ENCODE measurements around the gene SLC38A9.

Gene SLC38A9

DNA sequence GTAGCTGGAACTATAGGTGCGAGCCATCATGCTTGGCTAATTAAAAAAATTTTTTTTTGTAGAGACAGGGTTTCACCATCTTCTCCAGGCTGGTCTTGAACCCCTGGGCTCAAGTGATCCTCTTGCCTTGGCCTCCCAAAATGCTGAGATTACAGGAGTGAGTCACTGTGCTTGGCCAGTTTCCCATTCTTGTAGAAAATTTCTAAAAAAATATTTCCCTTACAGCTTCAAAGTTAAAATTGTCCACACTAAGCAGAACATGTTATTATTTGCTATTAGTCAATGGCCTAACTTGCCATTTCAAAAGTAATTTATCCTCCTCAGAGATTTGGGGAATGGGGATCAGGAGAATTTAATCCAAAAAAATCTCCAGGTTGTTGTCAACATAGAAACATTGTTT lies 40.1 kb downstream of the SLC38A9 start:
- Histone ChIP-seq H3K4ac (ENCODE audit: low read depth, low read length) (no peak overlapping the region), H4K5ac (ENCODE audit: low read length) (no peak overlapping the region), H3K4me1 (ENCODE audit: control insufficient read depth, low read depth, low read length) (no peaks in the 10 kb centered on the region), H3K79me2 (ENCODE audit: control insufficient read depth, insufficient read depth, low read length) (no peaks in the 10 kb centered on the region), H3K27me3 (ENCODE audit: insufficient read depth, low read length, poor library complexity) (no peaks in the 10 kb centered on the region), H3K36me3 (ENCODE audit: control insufficient read depth, insufficient read depth, low read length) (no peaks in the 10 kb centered on the region), H3K18ac (ENCODE audit: low read length) (no peak overlapping the region), H3K23ac (ENCODE audit: low read length) (no peak overlapping the region), H4K8ac (ENCODE audit: low read depth, low read length) (no peak overlapping the region), H2BK15ac (replicated peaks; ENCODE audit: low read depth) (no peak overlapping the region), H2BK5ac (ENCODE audit: low read length) (no peak overlapping the region), H3K4me3 (ENCODE audit: low read length) (no peak overlapping the region), H3K4me2 (ENCODE audit: low read length) (no peak overlapping the region), H2BK120ac (ENCODE audit: low read depth, low read length) (no peak overlapping the region), H3K79me1 (ENCODE audit: low read length) (no peaks in the 10 kb centered on the region), H3K56ac (ENCODE audit: low read length) (no peak overlapping the region), H3K9ac (ENCODE audit: low read length) (no peak overlapping the region), H2AK5ac (ENCODE audit: low read length) (no peak overlapping the region), H3K27ac (ENCODE audit: low read depth, low read length) (no peak overlapping the region)
- DNase-seq: no peak
- WGBS (ENCODE audit: extremely low coverage, insufficient coverage, low lambda C conversion rate): no CpG with 5 or more reads among the region's 1 CpG

DNA sequence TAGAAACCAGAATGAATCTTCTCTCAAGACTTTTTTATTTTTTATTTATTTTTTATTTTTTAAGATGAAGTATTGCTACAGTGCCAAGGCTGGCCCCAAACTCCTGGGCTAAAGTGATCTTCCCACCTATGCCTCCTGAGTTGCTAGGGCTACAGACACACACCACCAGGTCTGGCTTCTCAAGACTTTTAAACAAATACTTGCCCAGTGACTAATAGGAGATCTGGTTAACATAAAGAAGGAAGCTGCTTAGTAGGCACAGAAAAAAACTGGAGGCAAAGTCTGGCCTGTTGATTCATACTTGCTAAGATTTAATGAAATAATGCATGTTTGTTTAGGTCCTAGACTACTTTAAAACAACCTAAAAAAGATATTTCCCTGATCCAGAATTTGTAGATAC lies 43.8 kb downstream of the SLC38A9 start:
- H4K8ac ChIP-seq (ENCODE audit: low read depth, low read length): no peak overlapping the region
- no peaks in the 10 kb centered on the region for H3K4me1 ChIP-seq (ENCODE audit: control insufficient read depth, low read depth, low read length)
- H3K79me1 ChIP-seq (ENCODE audit: low read length): no peaks in the 10 kb centered on the region
- no peak overlapping the region for H3K4ac ChIP-seq (ENCODE audit: low read depth, low read length)
- H3K79me2 ChIP-seq (ENCODE audit: control insufficient read depth, insufficient read depth, low read length): no peaks in the 10 kb centered on the region
- H2BK120ac ChIP-seq (ENCODE audit: low read depth, low read length): no peak overlapping the region
- peak; percentile 71 for DNase-seq
- H3K27ac ChIP-seq (ENCODE audit: low read depth, low read length): no peak overlapping the region
- no peaks in the 10 kb centered on the region for H3K36me3 ChIP-seq (ENCODE audit: control insufficient read depth, insufficient read depth, low read length)
- no peak overlapping the region for H3K4me3 ChIP-seq (ENCODE audit: low read length)
- H3K23ac ChIP-seq (ENCODE audit: low read length): no peak overlapping the region
- H3K56ac ChIP-seq (ENCODE audit: low read length): no peak overlapping the region
- no peak overlapping the region for H4K5ac ChIP-seq (ENCODE audit: low read length)
- H3K18ac ChIP-seq (ENCODE audit: low read length): no peak overlapping the region
- H3K4me2 ChIP-seq (ENCODE audit: low read length): no peak overlapping the region
- H2BK15ac ChIP-seq (replicated peaks; ENCODE audit: low read depth): no peak overlapping the region
- H3K9ac ChIP-seq (ENCODE audit: low read length): no peak overlapping the region
- no peaks in the 10 kb centered on the region for H3K27me3 ChIP-seq (ENCODE audit: insufficient read depth, low read length, poor library complexity)
- no peak overlapping the region for H2BK5ac ChIP-seq (ENCODE audit: low read length)
- H2AK5ac ChIP-seq (ENCODE audit: low read length): no peak overlapping the region

DNA sequence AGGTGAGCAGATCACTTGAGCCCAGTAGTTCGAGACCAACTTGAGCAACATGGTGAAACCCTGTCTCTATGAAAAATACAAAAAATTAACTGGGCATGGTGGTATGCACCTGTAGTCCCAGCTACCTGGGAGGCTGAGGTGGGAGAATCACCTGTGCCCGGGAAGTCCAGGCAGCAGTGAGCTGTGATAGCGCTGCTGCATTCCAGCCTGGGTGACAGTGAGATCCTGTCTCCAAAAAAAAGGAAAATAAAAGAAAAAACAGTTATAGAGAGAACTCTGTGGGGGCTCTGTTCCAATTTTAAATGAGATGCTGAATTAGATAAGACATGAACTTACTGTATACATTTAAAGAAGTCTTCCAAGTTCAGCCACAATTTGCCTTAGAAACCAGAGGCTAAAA lies 44.2 kb downstream of the SLC38A9 start:
- no CpG with 5 or more reads among the region's 3 CpGs for WGBS (ENCODE audit: extremely low coverage, insufficient coverage, low lambda C conversion rate)

GRCh38 chr5:55665065-55665464 lies 47.1 kb downstream of the SLC38A9 start:
- no peaks in the 10 kb centered on the region for H3K36me3 ChIP-seq (ENCODE audit: control insufficient read depth, insufficient read depth, low read length)

More for the DNA sequence above, 44.2 kb downstream of the SLC38A9 start:
- Histone ChIP-seq H3K27me3 (ENCODE audit: insufficient read depth, low read length, poor library complexity) (no peaks in the 10 kb centered on the region), H2BK120ac (ENCODE audit: low read depth, low read length) (no peak overlapping the region), H3K9ac (ENCODE audit: low read length) (no peak overlapping the region), H2AK5ac (ENCODE audit: low read length) (no peak overlapping the region), H3K79me2 (ENCODE audit: control insufficient read depth, insufficient read depth, low read length) (no peaks in the 10 kb centered on the region), H3K4me3 (ENCODE audit: low read length) (no peak overlapping the region), H3K56ac (ENCODE audit: low read length) (no peak overlapping the region), H3K4me2 (ENCODE audit: low read length) (no peak overlapping the region), H2BK5ac (ENCODE audit: low read length) (no peak overlapping the region), H4K8ac (ENCODE audit: low read depth, low read length) (no peak overlapping the region), H3K4ac (ENCODE audit: low read depth, low read length) (no peak overlapping the region), H3K36me3 (ENCODE audit: control insufficient read depth, insufficient read depth, low read length) (no peaks in the 10 kb centered on the region), H3K23ac (ENCODE audit: low read length) (no peak overlapping the region), H3K79me1 (ENCODE audit: low read length) (no peaks in the 10 kb centered on the region), H4K5ac (ENCODE audit: low read length) (no peak overlapping the region), H3K4me1 (ENCODE audit: control insufficient read depth, low read depth, low read length) (no peaks in the 10 kb centered on the region), H3K27ac (ENCODE audit: low read depth, low read length) (no peak overlapping the region), H2BK15ac (replicated peaks; ENCODE audit: low read depth) (no peak overlapping the region), H3K18ac (ENCODE audit: low read length) (no peak overlapping the region)
- DNase-seq: no peak

DNA sequence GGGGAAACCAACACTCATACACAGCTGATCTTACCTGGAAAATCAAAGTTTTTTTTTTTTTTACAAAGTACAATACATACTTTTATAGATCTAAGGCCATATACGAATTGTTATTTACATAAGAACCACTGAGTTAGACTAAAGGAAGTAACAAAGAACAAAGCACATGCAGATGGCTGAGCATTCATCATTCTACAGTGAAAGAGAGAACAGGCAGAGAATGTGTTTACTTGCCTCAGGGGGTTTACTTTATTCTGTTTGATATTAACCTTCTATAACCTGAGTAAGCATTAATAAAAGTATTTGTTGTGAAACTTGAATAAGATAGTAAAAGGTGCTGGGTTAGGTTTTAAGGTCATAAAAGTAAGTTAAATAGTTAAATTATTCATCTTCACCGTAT lies 54.7 kb downstream of the SLC38A9 start:
- DNase-seq: no peak
- H3K18ac ChIP-seq (ENCODE audit: low read length): no peak overlapping the region
- no peak overlapping the region for H2BK15ac ChIP-seq (replicated peaks; ENCODE audit: low read depth)
- H3K4me1 ChIP-seq (ENCODE audit: control insufficient read depth, low read depth, low read length): no peaks in the 10 kb centered on the region
- no peak overlapping the region for H3K56ac ChIP-seq (ENCODE audit: low read length)
- no peak overlapping the region for H3K4me3 ChIP-seq (ENCODE audit: low read length)
- no CpG with 5 or more reads among the region's 2 CpGs for WGBS (ENCODE audit: extremely low coverage, insufficient coverage, low lambda C conversion rate)
- H4K5ac ChIP-seq (ENCODE audit: low read length): no peak overlapping the region
- no peaks in the 10 kb centered on the region for H3K79me1 ChIP-seq (ENCODE audit: low read length)
- no peaks in the 10 kb centered on the region for H3K79me2 ChIP-seq (ENCODE audit: control insufficient read depth, insufficient read depth, low read length)
- H3K4me2 ChIP-seq (ENCODE audit: low read length): no peak overlapping the region
- H3K27me3 ChIP-seq (ENCODE audit: insufficient read depth, low read length, poor library complexity): no peaks in the 10 kb centered on the region
- H4K8ac ChIP-seq (ENCODE audit: low read depth, low read length): no peak overlapping the region
- H3K23ac ChIP-seq (ENCODE audit: low read length): no peak overlapping the region
- H2AK5ac ChIP-seq (ENCODE audit: low read length): no peak overlapping the region
- H3K27ac ChIP-seq (ENCODE audit: low read depth, low read length): no peak overlapping the region
- no peak overlapping the region for H2BK5ac ChIP-seq (ENCODE audit: low read length)
- no peaks in the 10 kb centered on the region for H3K36me3 ChIP-seq (ENCODE audit: control insufficient read depth, insufficient read depth, low read length)
- no peak overlapping the region for H3K9ac ChIP-seq (ENCODE audit: low read length)
- no peak overlapping the region for H2BK120ac ChIP-seq (ENCODE audit: low read depth, low read length)
- no peak overlapping the region for H3K4ac ChIP-seq (ENCODE audit: low read depth, low read length)

More at GRCh38 chr5:55665065-55665464, 47.1 kb downstream of the SLC38A9 start:
- no peaks in the 10 kb centered on the region for H3K4me1 ChIP-seq (ENCODE audit: control insufficient read depth, low read depth, low read length)
- H4K5ac ChIP-seq (ENCODE audit: low read length): no peak overlapping the region
- H3K79me1 ChIP-seq (ENCODE audit: low read length): no peaks in the 10 kb centered on the region
- H3K9ac ChIP-seq (ENCODE audit: low read length): no peak overlapping the region
- H3K18ac ChIP-seq (ENCODE audit: low read length): no peak overlapping the region
- no peak overlapping the region for H2AK5ac ChIP-seq (ENCODE audit: low read length)
- no peaks in the 10 kb centered on the region for H3K79me2 ChIP-seq (ENCODE audit: control insufficient read depth, insufficient read depth, low read length)
- H3K23ac ChIP-seq (ENCODE audit: low read length): no peak overlapping the region
- WGBS (ENCODE audit: extremely low coverage, insufficient coverage, low lambda C conversion rate): no CpG with 5 or more reads among the region's 8 CpGs
- no peak overlapping the region for H2BK15ac ChIP-seq (replicated peaks; ENCODE audit: low read depth)
- no peak overlapping the region for H2BK120ac ChIP-seq (ENCODE audit: low read depth, low read length)
- no peaks in the 10 kb centered on the region for H3K27me3 ChIP-seq (ENCODE audit: insufficient read depth, low read length, poor library complexity)
- no peak overlapping the region for H3K4ac ChIP-seq (ENCODE audit: low read depth, low read length)
- no peak overlapping the region for H3K4me2 ChIP-seq (ENCODE audit: low read length)
- no peak overlapping the region for H3K56ac ChIP-seq (ENCODE audit: low read length)
- H2BK5ac ChIP-seq (ENCODE audit: low read length): no peak overlapping the region
- no peak overlapping the region for H3K4me3 ChIP-seq (ENCODE audit: low read length)
- H3K27ac ChIP-seq (ENCODE audit: low read depth, low read length): no peak overlapping the region
- no peak overlapping the region for H4K8ac ChIP-seq (ENCODE audit: low read depth, low read length)
- no peak for DNase-seq

DNA sequence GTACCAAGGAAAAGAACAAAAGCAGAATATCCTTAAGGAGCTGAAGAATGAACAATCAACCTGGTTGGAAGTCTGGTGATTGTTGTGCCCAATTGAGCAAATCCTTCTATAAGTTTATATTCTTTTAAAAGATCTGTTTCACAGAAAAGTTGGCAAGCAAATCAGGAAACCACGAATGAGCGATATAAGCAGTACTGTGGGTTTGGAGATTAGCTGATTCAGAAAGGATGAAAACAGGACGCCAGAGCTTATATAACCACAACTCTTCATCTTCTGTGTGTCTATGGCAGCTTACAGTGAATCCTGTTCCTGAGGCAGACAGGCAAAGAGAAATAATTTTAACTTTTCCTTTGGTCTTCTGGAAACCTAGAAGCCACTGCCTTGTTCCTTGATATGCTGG lies 61.7 kb downstream of the SLC38A9 start:
- no peak overlapping the region for H3K23ac ChIP-seq (ENCODE audit: low read length)
- H3K4ac ChIP-seq (ENCODE audit: low read depth, low read length): no peak overlapping the region
- no CpG with 5 or more reads among the region's 3 CpGs for WGBS (ENCODE audit: extremely low coverage, insufficient coverage, low lambda C conversion rate)
- H4K8ac ChIP-seq (ENCODE audit: low read depth, low read length): no peak overlapping the region
- H3K27me3 ChIP-seq (ENCODE audit: insufficient read depth, low read length, poor library complexity): no peaks in the 10 kb centered on the region
- no peaks in the 10 kb centered on the region for H3K4me1 ChIP-seq (ENCODE audit: control insufficient read depth, low read depth, low read length)
- no peak overlapping the region for H3K27ac ChIP-seq (ENCODE audit: low read depth, low read length)
- H3K18ac ChIP-seq (ENCODE audit: low read length): no peak overlapping the region
- H2BK15ac ChIP-seq (replicated peaks; ENCODE audit: low read depth): no peak overlapping the region
- no peak for DNase-seq
- no peak overlapping the region for H3K4me2 ChIP-seq (ENCODE audit: low read length)
- no peaks in the 10 kb centered on the region for H3K79me1 ChIP-seq (ENCODE audit: low read length)
- no peak overlapping the region for H2BK5ac ChIP-seq (ENCODE audit: low read length)
- H3K79me2 ChIP-seq (ENCODE audit: control insufficient read depth, insufficient read depth, low read length): no peaks in the 10 kb centered on the region
- H3K9ac ChIP-seq (ENCODE audit: low read length): no peak overlapping the region
- no peak overlapping the region for H3K56ac ChIP-seq (ENCODE audit: low read length)
- no peak overlapping the region for H4K5ac ChIP-seq (ENCODE audit: low read length)
- H3K4me3 ChIP-seq (ENCODE audit: low read length): no peak overlapping the region
- H3K36me3 ChIP-seq (ENCODE audit: control insufficient read depth, insufficient read depth, low read length): no peaks in the 10 kb centered on the region
- no peak overlapping the region for H2BK120ac ChIP-seq (ENCODE audit: low read depth, low read length)
- H2AK5ac ChIP-seq (ENCODE audit: low read length): no peak overlapping the region
